Measurements from ENCODE around the gene GRIN2D. TPM values are rescaled to one million over a fixed set of nuclear protein-coding genes. Genes with fewer than 3 reads are reported as not detected.

Gene GRIN2D
- polyA plus RNA-seq, 1 experiment, result 0.07 TPM

DNA sequence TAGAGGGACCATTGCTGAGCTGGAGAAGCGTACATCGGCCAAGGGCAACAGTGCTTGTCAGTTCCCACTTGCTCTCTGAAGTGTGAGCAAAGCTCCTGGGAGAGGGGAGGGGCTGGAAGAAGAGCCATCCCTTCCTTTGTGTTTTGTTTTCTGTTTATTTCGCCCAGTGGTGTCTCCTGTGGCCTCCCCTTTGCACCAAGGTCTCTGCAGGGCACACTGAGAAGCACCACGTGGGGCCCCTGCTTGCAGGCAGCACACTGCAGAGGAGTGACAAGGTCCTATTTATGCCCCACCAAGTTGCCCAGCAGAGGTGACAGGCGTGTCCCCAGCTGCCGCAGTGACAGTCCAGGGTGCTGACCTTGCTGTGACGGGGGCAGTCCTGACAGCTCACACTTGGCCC lies 24.0 kb downstream of the GRIN2D start:
- no peak overlapping the region for H3K27ac ChIP-seq (ENCODE audit: low read depth, low read length)
- DNase-seq (ENCODE audit: low read depth, low spot score), result no peak
- no peaks in the 10 kb centered on the region; the same call in 1 of the 2 replicates for H3K9me3 ChIP-seq (ENCODE audit: control insufficient read depth, insufficient read depth, low read length)
- ChIA-PET POLR2A (no interaction called here), CTCF (interaction anchor here (1.6 kb wide), 1 partner anchor 26 kb away, joined by 4 read pairs; the partner anchor contains the start of gene KDELR1)
- no peak overlapping the region for H3K4me3 ChIP-seq (ENCODE audit: low read depth, low read length)
- H3K27me3 ChIP-seq (ENCODE audit: control insufficient read depth, insufficient read depth, low read length), result no peaks in the 10 kb centered on the region
- TF ChIP-seq, protein P1, sequence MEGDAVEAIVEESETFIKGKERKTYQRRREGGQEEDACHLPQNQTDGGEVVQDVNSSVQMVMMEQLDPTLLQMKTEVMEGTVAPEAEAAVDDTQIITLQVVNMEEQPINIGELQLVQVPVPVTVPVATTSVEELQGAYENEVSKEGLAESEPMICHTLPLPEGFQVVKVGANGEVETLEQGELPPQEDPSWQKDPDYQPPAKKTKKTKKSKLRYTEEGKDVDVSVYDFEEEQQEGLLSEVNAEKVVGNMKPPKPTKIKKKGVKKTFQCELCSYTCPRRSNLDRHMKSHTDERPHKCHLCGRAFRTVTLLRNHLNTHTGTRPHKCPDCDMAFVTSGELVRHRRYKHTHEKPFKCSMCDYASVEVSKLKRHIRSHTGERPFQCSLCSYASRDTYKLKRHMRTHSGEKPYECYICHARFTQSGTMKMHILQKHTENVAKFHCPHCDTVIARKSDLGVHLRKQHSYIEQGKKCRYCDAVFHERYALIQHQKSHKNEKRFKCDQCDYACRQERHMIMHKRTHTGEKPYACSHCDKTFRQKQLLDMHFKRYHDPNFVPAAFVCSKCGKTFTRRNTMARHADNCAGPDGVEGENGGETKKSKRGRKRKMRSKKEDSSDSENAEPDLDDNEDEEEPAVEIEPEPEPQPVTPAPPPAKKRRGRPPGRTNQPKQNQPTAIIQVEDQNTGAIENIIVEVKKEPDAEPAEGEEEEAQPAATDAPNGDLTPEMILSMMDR (IDR thresholded peaks at IDR 0.05; ENCODE audit: low read depth, low read length), result no peak

DNA sequence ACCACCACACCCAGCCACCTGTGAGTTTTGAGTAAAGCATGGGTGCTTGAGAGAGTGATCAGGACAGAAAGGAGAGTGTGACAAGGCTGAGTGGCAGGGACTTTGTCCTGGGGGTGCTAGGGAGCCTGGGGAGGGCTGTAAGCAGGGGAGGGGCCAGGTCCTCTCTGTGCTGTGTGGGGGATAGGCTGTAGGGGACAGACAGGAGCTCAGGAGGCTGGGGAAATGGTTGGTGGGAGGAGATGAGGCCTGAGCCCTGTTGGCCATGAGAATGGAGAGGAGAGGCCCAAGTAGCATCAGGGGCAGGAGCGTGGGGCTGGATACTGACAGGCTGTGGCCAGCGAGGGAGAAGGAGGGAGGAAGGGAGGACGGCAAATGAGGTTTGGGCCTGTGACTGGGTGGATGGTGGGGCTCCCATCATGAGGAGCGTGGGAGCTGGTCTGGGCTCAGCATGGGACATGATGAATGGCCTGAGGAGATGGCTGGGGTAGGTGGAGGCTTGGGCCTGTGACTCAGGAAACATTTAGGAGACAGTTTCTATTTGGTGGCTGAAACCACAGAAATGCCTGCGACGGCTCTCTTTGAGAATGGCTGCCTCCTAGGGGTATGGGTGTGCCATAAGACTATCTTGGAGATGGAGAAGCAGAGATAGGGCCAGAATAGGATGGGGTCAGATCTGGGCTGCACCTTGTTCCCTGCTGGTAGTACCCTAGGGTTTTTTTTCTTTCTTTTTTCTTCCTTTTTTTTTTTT lies 25.0 kb downstream of the GRIN2D start:
- no peaks in the 10 kb centered on the region for H3K27me3 ChIP-seq (ENCODE audit: control insufficient read depth, insufficient read depth, low read length)
- no peak for DNase-seq (ENCODE audit: low read depth, low spot score)
- TF ChIP-seq, protein P1 (IDR thresholded peaks at IDR 0.05; ENCODE audit: low read depth, low read length), result peak; percentile 15; the same call in 1 of the 2 replicates
- no peaks in the 10 kb centered on the region; the same call in 1 of the 2 replicates for H3K9me3 ChIP-seq (ENCODE audit: control insufficient read depth, insufficient read depth, low read length)
- CTCF ChIA-PET, result interaction anchor here (0.6 to 1.1 kb wide), 2 partner anchors 26 to 75 kb away, joined by 3 read pairs; no protein-coding TSS in a partner anchor
- no peak overlapping the region for H3K4me3 ChIP-seq (ENCODE audit: low read depth, low read length)
- POLR2A ChIA-PET, result no interaction called here
- no peak overlapping the region for H3K27ac ChIP-seq (ENCODE audit: low read depth, low read length)

DNA sequence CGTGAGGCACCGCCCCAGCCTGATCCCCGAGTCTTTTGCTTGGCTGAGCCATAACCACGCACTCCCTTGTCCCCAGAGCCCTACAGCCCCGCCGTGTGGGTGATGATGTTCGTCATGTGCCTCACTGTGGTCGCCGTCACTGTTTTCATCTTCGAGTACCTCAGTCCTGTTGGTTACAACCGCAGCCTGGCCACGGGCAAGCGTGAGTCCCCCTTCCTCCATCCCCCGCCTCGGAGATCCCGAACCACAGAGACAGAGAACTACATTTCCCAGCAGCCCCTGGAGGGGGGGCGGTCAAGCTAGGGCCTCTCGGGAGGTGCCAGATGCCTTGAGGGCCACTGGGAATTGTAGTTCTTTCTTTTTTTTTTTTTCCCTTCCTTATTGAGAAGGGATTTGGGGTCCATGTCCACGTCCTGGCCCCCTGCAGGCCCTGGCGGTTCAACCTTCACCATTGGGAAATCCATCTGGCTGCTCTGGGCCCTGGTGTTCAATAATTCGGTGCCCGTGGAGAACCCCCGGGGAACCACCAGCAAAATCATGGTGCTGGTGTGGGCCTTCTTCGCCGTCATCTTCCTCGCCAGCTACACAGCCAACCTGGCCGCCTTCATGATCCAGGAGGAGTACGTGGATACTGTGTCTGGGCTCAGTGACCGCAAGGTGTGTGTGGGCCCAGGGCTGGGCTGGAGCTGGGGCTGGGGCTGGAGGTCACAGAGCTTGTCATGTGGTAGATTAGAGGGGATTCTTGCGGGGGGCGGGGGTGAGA lies 25.9 kb downstream of the GRIN2D start:
- TF ChIP-seq, protein P1 (IDR thresholded peaks at IDR 0.05; ENCODE audit: low read depth, low read length), result no peak
- DNase-seq (ENCODE audit: low read depth, low spot score), result no peak
- CTCF ChIA-PET, result interaction anchor here (0.6 to 1.1 kb wide), 2 partner anchors 26 to 929 kb away, joined by 3 read pairs; no protein-coding TSS in a partner anchor
- POLR2A ChIA-PET, result interaction anchor here (1.7 kb wide), 1 partner anchor 28 kb away, joined by 4 read pairs; the partner anchor contains the start of gene KDELR1
- Histone ChIP-seq H3K27ac (ENCODE audit: low read depth, low read length) (no peak overlapping the region), H3K9me3 (ENCODE audit: control insufficient read depth, insufficient read depth, low read length) (no peaks in the 10 kb centered on the region; the same call in 1 of the 2 replicates), H3K27me3 (ENCODE audit: control insufficient read depth, insufficient read depth, low read length) (no peaks in the 10 kb centered on the region), H3K4me3 (ENCODE audit: low read depth, low read length) (no peak overlapping the region)

DNA sequence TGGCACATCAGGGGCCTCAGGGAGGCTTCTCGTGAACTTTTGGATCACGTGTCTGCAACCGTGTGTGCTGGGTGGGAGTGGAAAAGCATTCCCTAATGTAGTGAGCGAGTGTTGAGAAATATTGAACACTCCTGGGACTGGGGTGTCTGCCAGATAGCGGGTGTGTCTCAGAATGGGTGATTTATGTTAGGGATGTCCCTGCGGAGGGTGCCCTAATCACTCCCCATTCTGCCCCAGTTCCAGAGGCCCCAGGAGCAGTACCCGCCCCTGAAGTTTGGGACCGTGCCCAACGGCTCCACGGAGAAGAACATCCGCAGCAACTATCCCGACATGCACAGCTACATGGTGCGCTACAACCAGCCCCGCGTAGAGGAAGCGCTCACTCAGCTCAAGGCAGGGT lies 28.1 kb downstream of the GRIN2D start:
- POLR2A ChIA-PET, result no interaction called here
- CTCF ChIA-PET, result no interaction called here
- no peaks in the 10 kb centered on the region for H3K27me3 ChIP-seq (ENCODE audit: control insufficient read depth, insufficient read depth, low read length)
- no peaks in the 10 kb centered on the region; the same call in 1 of the 2 replicates for H3K9me3 ChIP-seq (ENCODE audit: control insufficient read depth, insufficient read depth, low read length)
- no peak overlapping the region for H3K4me3 ChIP-seq (ENCODE audit: low read depth, low read length)
- H3K27ac ChIP-seq (ENCODE audit: low read depth, low read length), result no peak overlapping the region
- DNase-seq (ENCODE audit: low read depth, low spot score), result no peak
- TF ChIP-seq, protein P1 (IDR thresholded peaks at IDR 0.05; ENCODE audit: low read depth, low read length), result no peak

All from AG04450 (cell line).